RWPE1 (cell line): Measurements from ENCODE around the gene GLIPR2.
A peak's percentile ranks its signal among the peaks of the same experiment; 100 is the strongest.
"Not testable (repeated sequence)": the region's sequence is repeated elsewhere in the genome, so short reads cannot be mapped to it uniquely, and the experiment has no call there.

Experiments used
- CTCF ChIA-PET: fragments of 350-600 bp; sonication (Branson Sonifier 250); formaldehyde crosslinking; extraction: SDS; loops from one replicate; lab custom pipeline; 2021; lab: Yijun Ruan, JAX
- POLR2A ChIA-PET: fragments of 400-600 bp; formaldehyde crosslinking; extraction: SDS; loops from one replicate; lab custom pipeline; 2020; ENCODE audit warnings: antibody characterized with exemption; ENCODE audit not compliant: low non-redundant PET; lab: Yijun Ruan, JAX
- DNase-seq: peaks from one replicate; pipeline ENCODE4 v3.0.0; 2012; ENCODE audit warnings: low spot score
- H3K27ac ChIP-seq: fragments of 450-650 bp; 2 replicates; pipeline ENCODE4 v1.5.1; 2017
- TF ChIP-seq, protein P1 (sequence below): fragments of 450-650 bp; conservative IDR thresholded peaks from 2 replicates; pipeline ENCODE4 v1.5.1; 2017; ENCODE audit warnings: low read depth, mild to moderate bottlenecking

Gene GLIPR2

DNA sequence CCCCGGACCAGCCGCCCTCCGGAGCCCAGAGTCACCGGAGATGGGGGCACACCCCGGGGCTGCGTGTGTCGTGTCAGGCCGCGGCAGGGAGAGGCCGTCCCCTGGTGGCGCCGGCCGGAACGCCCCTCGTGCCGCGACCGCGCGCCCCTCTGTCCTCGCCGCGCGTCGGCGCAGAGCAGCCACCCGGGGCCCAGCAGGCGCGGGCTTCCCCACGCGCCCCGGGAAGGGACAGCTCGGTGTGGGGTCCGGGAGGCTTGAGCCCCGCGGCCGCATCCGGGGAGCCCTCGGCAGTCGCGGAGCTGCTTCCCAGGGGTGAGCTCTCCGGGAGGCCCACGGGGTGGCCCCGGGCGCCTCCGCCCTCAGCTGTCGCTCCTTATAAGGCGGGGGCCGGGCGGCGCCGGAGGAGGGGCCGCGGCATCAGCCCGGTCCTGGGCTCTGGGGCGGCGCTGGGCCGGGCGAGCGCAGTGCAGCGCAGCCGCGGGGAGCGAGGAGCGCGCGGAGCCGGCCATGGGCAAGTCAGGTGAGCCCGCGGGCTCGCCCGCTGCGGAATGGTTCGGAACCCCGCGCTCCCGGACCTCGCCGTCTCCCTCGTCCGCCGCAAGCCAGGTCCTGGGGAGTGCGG is at the start of gene GLIPR2:
TSS of gene GLIPR2 (plus strand) at position 462 of the 622 bp plus-strand sequence. CDS start at position 508, 46 bp downstream.
- no peak within 1 kb of the TSS for H3K27ac ChIP-seq
- TF ChIP-seq, protein P1, sequence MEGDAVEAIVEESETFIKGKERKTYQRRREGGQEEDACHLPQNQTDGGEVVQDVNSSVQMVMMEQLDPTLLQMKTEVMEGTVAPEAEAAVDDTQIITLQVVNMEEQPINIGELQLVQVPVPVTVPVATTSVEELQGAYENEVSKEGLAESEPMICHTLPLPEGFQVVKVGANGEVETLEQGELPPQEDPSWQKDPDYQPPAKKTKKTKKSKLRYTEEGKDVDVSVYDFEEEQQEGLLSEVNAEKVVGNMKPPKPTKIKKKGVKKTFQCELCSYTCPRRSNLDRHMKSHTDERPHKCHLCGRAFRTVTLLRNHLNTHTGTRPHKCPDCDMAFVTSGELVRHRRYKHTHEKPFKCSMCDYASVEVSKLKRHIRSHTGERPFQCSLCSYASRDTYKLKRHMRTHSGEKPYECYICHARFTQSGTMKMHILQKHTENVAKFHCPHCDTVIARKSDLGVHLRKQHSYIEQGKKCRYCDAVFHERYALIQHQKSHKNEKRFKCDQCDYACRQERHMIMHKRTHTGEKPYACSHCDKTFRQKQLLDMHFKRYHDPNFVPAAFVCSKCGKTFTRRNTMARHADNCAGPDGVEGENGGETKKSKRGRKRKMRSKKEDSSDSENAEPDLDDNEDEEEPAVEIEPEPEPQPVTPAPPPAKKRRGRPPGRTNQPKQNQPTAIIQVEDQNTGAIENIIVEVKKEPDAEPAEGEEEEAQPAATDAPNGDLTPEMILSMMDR, result peak; percentile 46
- peak; percentile 76 for DNase-seq
- ChIA-PET CTCF (interaction anchor here (0.6 to 1.5 kb wide), 6 partner anchors 30 to 191 kb away, joined by 3 to 6 read pairs (median 4); no protein-coding TSS in a partner anchor), POLR2A (no interaction called here)

DNA sequence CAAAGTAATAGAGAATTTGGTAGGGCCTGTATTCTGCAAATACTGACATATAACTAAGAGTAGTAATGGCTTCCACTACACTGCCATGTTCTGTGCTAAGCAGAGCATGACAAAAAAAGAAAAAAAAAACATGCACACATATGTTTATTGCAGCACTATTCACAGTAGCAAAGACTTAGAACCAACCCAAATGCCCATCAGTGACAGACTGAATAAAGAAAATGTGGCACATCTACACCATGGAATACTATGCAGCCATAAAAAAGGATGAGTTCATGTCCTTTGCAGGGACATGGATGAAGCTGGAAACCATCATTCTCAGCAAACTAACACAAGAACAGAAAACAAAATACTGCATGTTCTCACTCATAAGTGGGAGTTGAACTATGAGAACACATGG is 49.5 kb upstream of the GLIPR2 start:
- H3K27ac ChIP-seq, POLR2A ChIA-PET, DNase-seq, CTCF ChIA-PET: not testable (repeated sequence)

DNA sequence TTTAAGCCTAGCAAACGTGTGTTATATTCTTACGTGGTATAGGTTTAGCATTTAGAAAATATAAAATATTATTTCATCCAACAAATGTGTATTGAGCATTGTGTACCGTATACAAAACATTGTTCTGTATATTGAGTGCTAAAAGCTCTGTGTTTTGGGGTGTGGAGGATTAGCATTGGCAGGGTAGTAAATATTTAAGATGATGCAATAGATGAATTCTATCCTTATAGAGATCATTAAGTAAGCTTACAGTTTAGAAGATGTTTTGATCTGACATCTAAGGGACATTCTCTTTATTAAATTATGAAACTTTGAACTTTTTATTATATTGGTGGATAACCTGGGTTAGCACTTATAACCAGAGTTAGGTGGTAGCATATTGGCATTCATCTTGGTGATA is 48.5 kb upstream of the GLIPR2 start:
- ChIA-PET CTCF (interaction anchor here (0.6 kb wide), 1 partner anchor 842 kb away, joined by 5 read pairs; no protein-coding TSS in a partner anchor), POLR2A (no interaction called here)
- H3K27ac ChIP-seq, result no peak overlapping the region
- no peak for DNase-seq
- TF ChIP-seq, protein P1, result no peak

GRCh38 chr9:36091026-36091953 is 45.2 kb upstream of the GLIPR2 start:
- no peak for DNase-seq
- POLR2A ChIA-PET, result no interaction called here
- CTCF ChIA-PET, result interaction anchor here (0.7 kb wide), 1 partner anchor 209 kb away, joined by 3 read pairs; no protein-coding TSS in a partner anchor

DNA sequence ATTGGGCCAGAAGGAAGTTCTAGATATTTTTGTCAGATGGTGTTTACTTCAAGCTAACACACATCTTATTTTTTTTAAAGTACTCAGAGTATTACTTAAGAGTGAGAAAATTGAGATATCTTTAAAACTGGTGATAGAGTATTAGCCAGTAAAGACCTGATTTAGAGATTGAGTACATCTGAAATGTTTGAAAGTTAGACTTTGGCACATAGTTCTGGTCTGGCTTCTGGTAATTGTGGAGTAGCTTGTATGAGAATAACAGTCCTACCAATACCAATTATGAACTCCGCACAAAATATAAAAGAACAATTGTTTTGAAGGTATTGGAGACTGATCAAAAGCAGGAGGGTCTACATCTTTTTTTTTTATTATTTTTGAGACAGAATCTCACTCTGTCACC is 44.5 kb upstream of the GLIPR2 start:
- ChIA-PET POLR2A (no interaction called here), CTCF (interaction anchor here (0.7 to 1.6 kb wide), 3 partner anchors 11 to 210 kb away, joined by 3 to 7 read pairs (median 4); no protein-coding TSS in a partner anchor)

More at GRCh38 chr9:36091026-36091953, 45.2 kb upstream of the GLIPR2 start:
- TF ChIP-seq, protein P1, result no peak
- H3K27ac ChIP-seq, result no peak overlapping the region

DNA sequence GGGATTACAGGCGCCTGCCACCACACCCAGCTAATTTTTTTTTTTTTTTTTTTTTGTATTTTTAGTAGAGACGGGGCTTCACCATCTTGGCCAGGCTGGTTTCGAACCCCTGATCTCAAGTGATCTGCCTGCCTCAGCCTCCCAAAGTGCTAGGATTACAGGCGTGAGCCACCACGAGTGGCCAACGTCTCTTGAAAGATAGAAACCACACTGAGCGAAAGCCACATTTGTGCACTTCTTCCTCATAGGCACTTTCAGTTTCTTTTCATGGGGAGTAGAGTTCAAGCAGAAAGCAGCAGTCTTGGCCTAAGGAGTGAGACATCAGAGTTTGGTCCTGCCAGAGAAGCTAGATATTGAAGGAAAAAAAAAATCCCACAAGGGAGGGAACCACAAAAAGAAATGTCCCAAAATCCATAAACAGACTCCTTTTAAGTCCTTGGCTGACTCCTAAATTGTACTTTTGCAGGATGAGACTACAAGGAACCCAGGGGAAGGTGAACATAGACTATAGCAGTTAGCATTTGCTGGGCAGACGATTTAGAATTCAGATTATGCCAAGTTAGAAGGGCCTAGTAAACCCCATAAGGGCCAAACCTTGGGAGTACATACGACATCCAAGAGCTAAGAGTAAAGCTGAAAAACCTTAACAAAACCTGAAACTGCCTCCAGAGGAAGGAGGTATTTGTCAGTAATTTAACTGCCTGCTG is 43.9 kb upstream of the GLIPR2 start:
- POLR2A ChIA-PET, result no interaction called here
- TF ChIP-seq, protein P1, result no peak
- CTCF ChIA-PET, result interaction anchor here (0.7 to 1.6 kb wide), 2 partner anchors 11 to 110 kb away, joined by 4 to 7 read pairs; no protein-coding TSS in a partner anchor
- H3K27ac ChIP-seq, result no peak overlapping the region
- DNase-seq, result no peak

More for the DNA sequence above, 44.5 kb upstream of the GLIPR2 start:
- DNase-seq, result no peak
- TF ChIP-seq, protein P1, result no peak
- no peak overlapping the region for H3K27ac ChIP-seq
